VCaP (cell line): ENCODE data around the gene TUBGCP5.
"Not testable (repeated sequence)": the region's sequence is repeated elsewhere in the genome, so short reads cannot be mapped to it uniquely, and the experiment has no call there.

Source experiments
- H3K27ac ChIP-seq: fragments of 450-650 bp; 2 replicates; pipeline ENCODE4 v1.5.1; 2017
- TF ChIP-seq, protein P1 (sequence below): fragments of 450-650 bp; conservative IDR thresholded peaks from 2 replicates; pipeline ENCODE4 v1.5.1; 2017; ENCODE audit warnings: mild to moderate bottlenecking, moderate library complexity

TUBGCP5 gene

DNA sequence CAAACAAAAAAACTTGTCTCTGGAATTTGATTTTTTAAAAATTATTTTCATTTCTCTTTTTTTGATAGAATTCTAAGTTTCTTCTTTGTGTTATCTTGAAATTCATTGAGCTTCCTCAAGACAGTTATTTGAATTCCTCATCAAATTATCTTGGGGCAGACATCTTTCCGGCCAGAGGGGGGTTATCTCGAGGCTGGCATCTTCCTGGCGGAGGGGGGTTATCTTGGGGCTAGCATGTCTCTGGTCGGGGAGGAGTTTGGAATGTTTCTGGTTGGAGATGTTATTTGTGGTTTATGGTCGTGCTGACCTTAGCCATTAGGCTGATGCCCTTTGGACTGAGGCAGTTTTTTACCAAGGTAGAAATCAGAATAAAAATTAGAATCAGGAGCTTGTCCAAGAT lies 15.9 kb upstream of the TUBGCP5 start:
- no peak overlapping the region for H3K27ac ChIP-seq
- TF ChIP-seq, protein P1, sequence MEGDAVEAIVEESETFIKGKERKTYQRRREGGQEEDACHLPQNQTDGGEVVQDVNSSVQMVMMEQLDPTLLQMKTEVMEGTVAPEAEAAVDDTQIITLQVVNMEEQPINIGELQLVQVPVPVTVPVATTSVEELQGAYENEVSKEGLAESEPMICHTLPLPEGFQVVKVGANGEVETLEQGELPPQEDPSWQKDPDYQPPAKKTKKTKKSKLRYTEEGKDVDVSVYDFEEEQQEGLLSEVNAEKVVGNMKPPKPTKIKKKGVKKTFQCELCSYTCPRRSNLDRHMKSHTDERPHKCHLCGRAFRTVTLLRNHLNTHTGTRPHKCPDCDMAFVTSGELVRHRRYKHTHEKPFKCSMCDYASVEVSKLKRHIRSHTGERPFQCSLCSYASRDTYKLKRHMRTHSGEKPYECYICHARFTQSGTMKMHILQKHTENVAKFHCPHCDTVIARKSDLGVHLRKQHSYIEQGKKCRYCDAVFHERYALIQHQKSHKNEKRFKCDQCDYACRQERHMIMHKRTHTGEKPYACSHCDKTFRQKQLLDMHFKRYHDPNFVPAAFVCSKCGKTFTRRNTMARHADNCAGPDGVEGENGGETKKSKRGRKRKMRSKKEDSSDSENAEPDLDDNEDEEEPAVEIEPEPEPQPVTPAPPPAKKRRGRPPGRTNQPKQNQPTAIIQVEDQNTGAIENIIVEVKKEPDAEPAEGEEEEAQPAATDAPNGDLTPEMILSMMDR = no peak

- no peak overlapping the region for H3K27ac ChIP-seq
- TF ChIP-seq, protein P1 = no peak
These were observed 13.2 kb upstream of the TUBGCP5 start for GRCh38 chr15:23052522-23052921.

- TF ChIP-seq, protein P1 = no peak
- H3K27ac ChIP-seq = no peak overlapping the region
These were observed 11.3 kb upstream of the TUBGCP5 start for GRCh38 chr15:23050708-23051107.

DNA sequence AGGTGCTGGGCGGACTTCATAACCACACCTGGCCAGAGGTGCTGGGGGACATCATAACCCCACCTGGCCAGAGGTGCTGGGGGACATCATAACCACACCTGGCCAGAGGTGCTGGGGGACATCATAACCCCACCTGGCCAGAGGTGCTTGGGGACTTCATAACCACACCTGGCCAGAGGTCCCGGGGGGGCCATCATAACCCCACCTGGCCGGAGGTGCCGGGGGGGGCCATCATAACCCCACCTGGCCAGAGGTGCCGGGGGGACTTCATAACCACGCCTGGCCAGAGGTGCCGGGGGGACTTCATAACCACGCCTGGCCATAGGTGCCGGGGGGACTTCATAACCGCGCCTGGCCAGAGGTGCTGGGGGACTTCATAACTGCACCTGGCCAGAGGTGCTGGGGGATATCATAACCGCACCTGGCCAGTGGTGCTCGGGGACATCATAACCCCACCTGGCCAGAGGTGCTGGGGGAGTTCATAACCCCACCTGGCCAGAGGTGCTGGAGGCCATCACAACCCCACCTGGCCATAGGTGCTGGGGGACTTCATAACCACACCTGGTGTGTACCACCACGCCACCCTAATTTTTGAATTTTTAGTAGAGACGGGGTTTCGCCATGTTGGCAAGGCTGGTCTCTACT lies 10.7 kb upstream of the TUBGCP5 start:
- H3K27ac ChIP-seq = no peak overlapping the region
- TF ChIP-seq, protein P1 = no peak

DNA sequence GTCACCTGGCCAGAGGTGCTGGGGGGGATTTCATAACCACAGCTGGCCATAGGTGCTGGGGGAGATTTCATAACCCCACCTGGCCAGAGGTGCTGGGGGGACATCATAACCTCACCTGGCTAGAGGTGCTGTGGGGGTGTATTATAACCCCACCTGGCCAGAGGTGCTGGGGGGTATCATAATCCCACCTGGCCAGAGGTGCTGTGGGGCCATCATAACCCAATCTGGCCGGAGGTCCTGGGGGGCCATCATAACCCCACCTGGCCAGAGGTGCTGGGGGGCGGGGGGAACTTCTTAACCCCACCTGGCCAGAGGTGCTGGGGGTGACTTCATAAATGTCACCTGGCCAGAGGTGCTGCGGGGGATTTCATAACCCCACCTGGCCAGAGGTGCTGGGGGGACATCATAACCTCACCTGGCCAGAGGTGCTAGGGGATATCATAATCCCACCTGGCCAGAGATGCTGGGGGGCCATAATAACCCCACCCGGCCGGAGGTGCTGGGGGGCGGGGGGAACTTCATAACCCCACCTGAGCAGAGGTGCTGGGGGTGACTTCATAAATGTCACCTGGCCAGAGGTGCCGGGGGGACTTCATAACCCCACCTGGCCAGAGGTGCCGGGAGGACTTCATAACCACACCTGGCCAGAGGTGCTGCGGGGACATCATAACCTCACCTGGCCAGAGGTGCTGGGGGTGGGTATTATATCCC lies 9.4 kb upstream of the TUBGCP5 start:
- H3K27ac ChIP-seq = not testable (repeated sequence)

DNA sequence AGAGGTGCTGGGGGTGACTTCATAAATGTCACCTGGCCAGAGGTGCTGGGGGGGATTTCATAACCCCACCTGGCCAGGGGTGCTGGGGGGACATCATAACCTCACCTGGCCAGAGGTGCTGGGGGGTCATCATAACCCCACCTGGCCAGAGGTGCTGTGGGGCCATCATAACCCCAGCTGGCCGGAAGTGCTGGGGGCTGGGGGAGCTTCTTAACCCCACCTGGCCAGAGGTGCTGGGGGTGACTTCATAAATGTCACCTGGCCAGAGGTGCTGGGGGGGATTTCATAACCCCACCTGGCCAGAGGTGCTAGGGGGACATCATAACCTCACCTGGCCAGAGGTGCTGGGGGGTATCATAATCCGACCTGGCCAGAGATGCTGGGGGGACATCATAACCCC lies 4.6 kb upstream of the TUBGCP5 start:
- not testable (repeated sequence) for H3K27ac ChIP-seq

DNA sequence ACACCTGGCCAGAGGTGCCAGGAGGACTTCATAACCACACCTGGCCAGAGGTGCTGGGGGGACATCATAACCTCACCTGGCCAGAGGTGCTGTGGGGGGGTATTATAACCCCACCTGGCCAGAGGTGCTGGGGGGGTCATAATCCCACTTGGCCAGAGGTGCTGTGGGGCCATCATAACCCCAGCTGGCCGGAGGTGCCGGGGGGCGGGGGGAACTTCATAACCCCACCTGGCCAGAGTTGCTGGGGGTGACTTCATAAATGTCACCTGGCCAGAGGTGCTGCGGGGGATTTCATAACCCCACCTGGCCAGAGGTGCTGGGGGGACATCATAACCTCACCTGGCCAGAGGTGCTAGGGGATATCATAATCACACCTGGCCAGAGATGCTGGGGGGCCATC lies 4.2 kb upstream of the TUBGCP5 start:
- not testable (repeated sequence) for H3K27ac ChIP-seq

DNA sequence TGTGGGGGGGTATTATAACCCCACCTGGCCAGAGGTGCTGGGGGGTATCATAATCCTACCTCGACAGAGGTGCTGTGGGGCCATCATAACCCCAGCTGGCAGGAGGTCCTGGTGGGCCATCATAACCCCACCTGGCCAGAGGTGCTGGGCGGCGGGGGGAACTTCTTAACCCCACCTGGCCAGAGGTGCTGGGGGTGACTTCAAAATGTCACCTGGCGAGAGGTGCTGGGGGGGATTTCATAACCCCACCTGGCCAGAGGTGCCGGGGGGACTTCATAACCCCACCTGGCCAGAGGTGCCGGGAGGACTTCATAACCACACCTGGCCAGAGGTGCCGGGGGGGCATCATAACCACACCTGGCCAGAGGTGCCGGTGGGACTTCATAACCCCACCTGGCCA lies 2.4 kb upstream of the TUBGCP5 start:
- not testable (repeated sequence) for H3K27ac ChIP-seq

DNA sequence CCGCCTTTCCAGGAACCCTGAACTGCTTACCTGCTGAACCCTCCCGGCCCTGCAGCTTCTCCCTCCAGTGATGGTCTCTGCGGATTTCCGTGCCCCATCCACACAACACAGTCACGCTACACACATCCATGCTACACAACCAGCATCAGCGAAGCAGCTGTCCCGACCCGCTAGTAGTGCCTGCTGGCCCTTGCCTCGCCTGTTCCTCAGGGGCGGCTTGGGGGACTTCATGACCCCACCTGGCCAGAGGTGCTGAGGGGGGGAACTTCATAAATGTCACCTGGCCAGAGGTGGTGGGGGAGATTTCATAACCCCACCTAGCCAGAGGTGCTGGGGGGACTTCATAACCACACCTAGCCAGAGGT lies 530 bp upstream of the TUBGCP5 start:
- peak overlapping the region; percentile 83 for H3K27ac ChIP-seq
- TF ChIP-seq, protein P1 = no peak; the same call in none of the 2 replicates

GRCh38 chr15:23038726-23039142 lies 635 bp downstream of the TUBGCP5 start:
- TF ChIP-seq, protein P1 = no peak
- H3K27ac ChIP-seq = peak overlapping the region; percentile 83
